Hematopoietic multipotent progenitor cell (in vitro differentiated cells): ENCODE measurements around the gene BTBD2. TPM values are rescaled to one million over a fixed set of nuclear protein-coding genes. Genes with fewer than 3 reads are reported as not detected.

Source experiments
- DNase-seq, 3 donors: peaks; one replicate each; pipeline ENCODE4 v3.0.0-alpha.2; 2011 to 2015; ENCODE audit warnings: low read depth in 2 of 3, low spot score in 2 of 3
- small RNA-seq: library from RNA; depleted of rRNA; stranded (forward); fragments of <200 nt; gene quantifications from one replicate; pipeline ENCODE3, GENCODE V24; 2012
- total RNA-seq: library from RNA; depleted of rRNA; stranded (reverse); fragments of >200 nt; gene quantifications from one replicate; pipeline ENCODE4 v1.2.3, GENCODE V29; 2012

BTBD2 gene
- total RNA-seq, 1 donor, result 146 TPM

- no peak for DNase-seq
Measured at GRCh38 chr19:1944916-1945561, 70.5 kb downstream of the BTBD2 start.

GRCh38 chr19:1944088-1944915 is 71.2 kb downstream of the BTBD2 start:
- no peak for DNase-seq

- DNase-seq, result no peak
Measured at GRCh38 chr19:1943661-1944087, 71.8 kb downstream of the BTBD2 start.

DNA sequence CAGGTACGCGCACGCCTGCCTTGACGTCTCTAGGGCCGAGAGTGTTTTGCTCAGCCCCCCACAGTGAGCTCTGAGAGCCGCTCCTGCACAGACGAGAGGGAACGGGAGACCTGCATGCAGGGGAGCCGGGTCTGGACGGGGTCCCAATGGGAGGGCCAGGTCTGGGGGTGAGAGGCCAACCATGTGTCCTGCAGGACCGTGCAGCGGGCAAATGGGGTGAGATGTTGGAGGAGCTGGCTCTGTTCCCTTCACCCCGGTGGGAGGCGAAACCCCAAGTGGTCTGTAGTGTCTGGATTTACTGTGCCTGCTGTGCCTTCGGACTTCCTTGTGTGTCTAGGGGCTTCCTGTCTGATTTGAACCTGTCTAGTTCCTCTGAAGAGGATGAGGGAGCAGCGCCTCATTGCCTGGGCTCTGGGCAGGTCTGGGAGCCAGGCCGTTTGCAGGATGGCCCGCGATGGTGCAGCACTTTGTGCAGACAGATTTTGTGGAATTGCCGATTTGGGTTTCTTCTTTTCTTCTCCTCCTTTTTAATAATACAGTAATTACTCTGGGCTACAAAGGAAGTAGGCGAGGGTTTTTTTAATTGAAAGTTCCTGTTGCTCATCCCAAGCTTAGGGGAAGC is 72.5 kb downstream of the BTBD2 start:
- peak in 1 of 3 donors; percentile 22 for DNase-seq

DNA sequence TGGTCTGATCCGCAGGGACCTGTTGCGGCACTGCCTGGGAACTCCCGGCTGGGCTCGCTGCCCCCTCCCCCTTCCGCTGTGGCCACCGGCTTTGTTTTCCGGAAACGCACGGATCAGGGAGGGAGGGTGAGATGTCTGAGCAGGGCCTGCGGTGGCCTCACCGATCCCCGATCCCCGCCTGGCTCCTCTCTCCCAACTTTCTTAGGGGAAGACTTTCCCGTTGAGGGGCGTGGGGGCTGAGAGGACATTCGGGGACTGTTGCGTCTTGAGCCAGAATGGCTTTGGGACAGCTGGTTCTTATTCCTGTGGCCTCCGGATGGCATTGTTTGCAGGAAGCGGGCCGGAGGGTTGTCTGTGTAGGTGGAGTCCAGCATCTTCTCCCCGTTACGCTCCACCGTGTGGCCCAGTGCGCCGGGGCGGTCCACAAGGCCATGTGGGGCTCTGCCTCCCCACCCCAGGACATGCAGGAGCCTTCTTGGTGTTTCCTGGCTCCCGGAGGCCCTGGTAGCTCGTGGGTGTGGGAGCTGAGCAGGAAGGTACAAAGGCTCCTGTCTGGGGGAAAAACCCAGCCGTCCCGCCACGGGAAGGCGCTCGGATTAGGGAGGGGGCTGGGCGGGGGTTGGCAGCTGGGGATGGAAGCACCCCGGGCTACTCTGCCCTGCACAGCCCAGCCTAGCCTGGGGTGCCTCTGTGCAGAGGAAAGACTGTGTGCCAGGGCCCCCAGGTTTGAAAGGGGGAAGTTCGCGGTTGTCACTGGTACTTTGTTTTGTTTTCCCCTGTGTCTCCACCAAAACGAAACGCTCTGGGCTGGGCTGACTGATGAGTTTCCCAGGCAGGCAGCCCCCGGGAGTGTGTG is 73.2 kb downstream of the BTBD2 start:
- peak; percentile 54 to 79 (median 78) for DNase-seq

- DNase-seq, result no peak
Measured at GRCh38 chr19:1941146-1942077, 74.1 kb downstream of the BTBD2 start, which contains the start of gene CSNK1G2. TSS of gene CSNK1G2 (plus strand) at chr19:1941172. CDS start at chr19:1969773, 28,601 bp downstream.

- DNase-seq, result no peak
Measured at GRCh38 chr19:1938071-1938470, 77.4 kb downstream of the BTBD2 start.

DNA sequence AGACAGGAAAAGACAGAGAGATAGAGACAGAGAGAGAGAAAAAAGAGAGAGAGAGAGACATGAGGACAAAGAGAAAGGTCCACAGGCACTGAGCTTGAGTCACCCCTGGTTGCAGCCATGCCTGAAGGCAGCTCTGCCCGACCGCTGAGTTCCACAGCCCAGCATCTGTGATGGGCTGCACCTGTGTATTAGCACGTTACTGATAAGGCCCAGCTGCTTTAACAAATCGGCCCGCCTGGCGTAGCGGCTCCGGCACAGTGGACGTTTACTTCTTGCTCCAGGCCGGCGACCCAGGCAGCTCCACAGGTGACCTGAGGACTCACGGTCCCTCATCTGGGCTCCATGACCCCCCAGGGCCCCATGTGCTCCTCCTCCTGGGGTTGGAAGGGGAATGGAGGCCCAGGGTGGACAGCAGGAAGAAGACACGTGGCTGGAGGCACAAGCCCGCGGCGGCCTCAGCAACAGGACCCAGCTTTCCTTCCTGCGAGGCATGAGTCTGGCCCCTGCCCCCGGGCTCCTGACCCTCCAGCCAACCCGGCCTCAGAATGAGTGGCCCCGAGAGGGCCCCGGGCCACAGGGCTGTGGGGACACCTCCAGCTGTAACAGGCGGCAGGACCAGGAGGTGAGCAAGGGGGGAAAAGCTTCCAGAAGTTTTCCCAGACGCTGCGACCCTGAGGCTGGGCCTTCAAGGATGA is 78.5 kb downstream of the BTBD2 start:
- DNase-seq, result no peak

- no peak for DNase-seq
Measured at GRCh38 chr19:1936430-1936829, 79.1 kb downstream of the BTBD2 start.

DNA sequence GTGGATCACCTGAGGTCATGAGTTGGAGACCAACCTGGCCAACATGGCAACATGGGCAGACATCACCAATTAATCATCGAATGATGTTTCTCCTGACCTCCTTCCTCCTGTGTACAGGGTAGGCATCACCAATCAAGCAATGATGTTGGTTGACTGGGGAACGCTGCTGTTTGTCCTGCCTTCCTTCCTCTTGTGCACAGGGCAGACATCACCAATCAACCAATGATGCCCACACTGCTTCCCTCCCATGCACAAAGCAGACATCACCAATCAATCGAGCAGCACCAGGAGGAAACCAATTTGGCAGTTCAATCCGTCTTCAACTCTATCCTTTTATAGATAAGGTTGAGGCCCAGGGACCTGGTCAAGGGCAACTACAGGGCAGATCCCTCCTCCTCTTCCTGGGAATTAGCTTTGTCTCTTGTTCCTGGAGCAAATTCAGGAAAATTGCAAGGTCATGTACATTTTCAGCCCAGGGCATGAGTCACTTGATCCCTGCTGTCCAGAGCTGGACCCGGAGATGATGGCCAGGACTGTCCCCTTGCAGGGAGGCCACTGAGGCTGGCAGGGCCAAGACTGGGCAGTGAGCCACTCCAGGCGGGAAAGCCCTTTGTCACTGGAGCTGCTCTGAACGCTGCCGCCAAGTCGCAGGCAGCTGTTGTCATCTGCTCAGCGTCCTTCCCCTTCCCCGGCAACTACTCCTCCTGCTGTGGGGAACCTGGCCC is 79.9 kb downstream of the BTBD2 start:
- peak in 2 of 3 donors; percentile 47 to 64 for DNase-seq

Small RNA genes within 50 kb of the gene (small RNA-seq; reads per million reads assigned to genes)
- not detected for gene AC007136.1

Other genes with a start within 250 kb of the BTBD2 start
- gene ATP8B3, start 203.4 kb downstream of the BTBD2 start, total RNA-seq, result 4.3 TPM
- 19.1 TPM for gene REXO1, start 167.2 kb downstream of the BTBD2 start, total RNA-seq
- gene KLF16, start 152.1 kb downstream of the BTBD2 start, total RNA-seq, result 10.8 TPM
- 91.3 TPM for gene ABHD17A, start 130.2 kb downstream of the BTBD2 start, total RNA-seq
- gene ADAT3, start 110.3 kb downstream of the BTBD2 start, total RNA-seq, result 4.0 TPM
- 42.8 TPM for gene SCAMP4, start 110.3 kb downstream of the BTBD2 start, total RNA-seq
- 269 TPM for gene CSNK1G2, start 74.5 kb downstream of the BTBD2 start, total RNA-seq
- 123 TPM for gene MKNK2, start 35.5 kb upstream of the BTBD2 start, total RNA-seq
- 65.4 TPM for gene MOB3A, start 80.6 kb upstream of the BTBD2 start, total RNA-seq
- 2.2 TPM for gene IZUMO4, start 81.2 kb upstream of the BTBD2 start, total RNA-seq
- gene AP3D1, start 135.9 kb upstream of the BTBD2 start, total RNA-seq, result 137 TPM
- 14.8 TPM for gene DOT1L, start 148.2 kb upstream of the BTBD2 start, total RNA-seq
- 59.0 TPM for gene PLEKHJ1, start 220.6 kb upstream of the BTBD2 start, total RNA-seq
- gene SF3A2, start 221.1 kb upstream of the BTBD2 start, total RNA-seq, result 101 TPM
- 2.2 TPM for gene AMH, start 233.6 kb upstream of the BTBD2 start, total RNA-seq
- 0.54 TPM for gene JSRP1, start 240.7 kb upstream of the BTBD2 start, total RNA-seq